ENCODE results near the gene RASGEF1B.

- TF ChIP-seq CTCF (IDR thresholded peaks at IDR 0.05): no peak
- TF ChIP-seq POLR2A (IDR thresholded peaks at IDR 0.05): no peak
Measured at GRCh38 chr4:81436941-81437574, 34.6 kb downstream of the RASGEF1B start.
